ENCODE measurements around the gene PFAS. TPM values are rescaled to one million over a fixed set of nuclear protein-coding genes. Genes with fewer than 3 reads are reported as not detected.

PFAS gene
- total RNA-seq, 1 experiment from 2014 or later: 228 TPM

- H4K5ac ChIP-seq (ENCODE audit: insufficient read length, low read depth, low read length): no peak overlapping the region
- no peak overlapping the region for H3K23ac ChIP-seq (ENCODE audit: insufficient read length, low read depth, low read length)
- no peak overlapping the region for H3K27ac ChIP-seq (ENCODE audit: insufficient read length, low read depth, low read length)
- Mint-ChIP-seq H3K36me3 (ENCODE audit: insufficient read depth in 1 of 3, low read depth in 3 of 3) (peaks cover 2 to 5% (median 5%) of the 10 kb centered on the region in 3 experiments; a peak in 4 of 7 replicates), H3K4me3 (peak overlapping the region; percentile 80 to 85), H3K4me1 (peaks cover 19% of the 10 kb centered on the region in 2 experiments), H3K27ac (peak overlapping the region in 1 of 3 experiments; percentile 67; a peak in 3 of 7 replicates), H3K9me3 (peaks cover 0 to 6% of the 10 kb centered on the region in 2 experiments; a peak in 1 of 5 replicates), H3K27me3 (ENCODE audit: low read depth) (peaks cover 3% of the 10 kb centered on the region)
- H2AFZ ChIP-seq (ENCODE audit: low read length): no peak overlapping the region
- TF ChIP-seq, protein P1, sequence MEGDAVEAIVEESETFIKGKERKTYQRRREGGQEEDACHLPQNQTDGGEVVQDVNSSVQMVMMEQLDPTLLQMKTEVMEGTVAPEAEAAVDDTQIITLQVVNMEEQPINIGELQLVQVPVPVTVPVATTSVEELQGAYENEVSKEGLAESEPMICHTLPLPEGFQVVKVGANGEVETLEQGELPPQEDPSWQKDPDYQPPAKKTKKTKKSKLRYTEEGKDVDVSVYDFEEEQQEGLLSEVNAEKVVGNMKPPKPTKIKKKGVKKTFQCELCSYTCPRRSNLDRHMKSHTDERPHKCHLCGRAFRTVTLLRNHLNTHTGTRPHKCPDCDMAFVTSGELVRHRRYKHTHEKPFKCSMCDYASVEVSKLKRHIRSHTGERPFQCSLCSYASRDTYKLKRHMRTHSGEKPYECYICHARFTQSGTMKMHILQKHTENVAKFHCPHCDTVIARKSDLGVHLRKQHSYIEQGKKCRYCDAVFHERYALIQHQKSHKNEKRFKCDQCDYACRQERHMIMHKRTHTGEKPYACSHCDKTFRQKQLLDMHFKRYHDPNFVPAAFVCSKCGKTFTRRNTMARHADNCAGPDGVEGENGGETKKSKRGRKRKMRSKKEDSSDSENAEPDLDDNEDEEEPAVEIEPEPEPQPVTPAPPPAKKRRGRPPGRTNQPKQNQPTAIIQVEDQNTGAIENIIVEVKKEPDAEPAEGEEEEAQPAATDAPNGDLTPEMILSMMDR (conservative IDR thresholded peaks at IDR 0.05): no peak
- no peak overlapping the region for H4K91ac ChIP-seq (ENCODE audit: insufficient read length, low read depth, low read length)
- H3K4me1 ChIP-seq (ENCODE audit: insufficient read depth, low read length): no peaks in the 10 kb centered on the region
- H3K14ac ChIP-seq (ENCODE audit: insufficient read depth, low read length): no peak overlapping the region
- H3K56ac ChIP-seq (ENCODE audit: insufficient read length, low read depth, low read length): no peak overlapping the region
- no peaks in the 10 kb centered on the region for H4K20me1 ChIP-seq (ENCODE audit: control insufficient read depth, insufficient read depth, insufficient read length)
- H3K27me3 ChIP-seq (ENCODE audit: insufficient read depth, low read length): no peaks in the 10 kb centered on the region
- peak overlapping the region; percentile 69 for H3K4me2 ChIP-seq (ENCODE audit: insufficient read depth, insufficient read length, low read length)
- no peaks in the 10 kb centered on the region for H3K9me3 ChIP-seq (ENCODE audit: control insufficient read depth, low read depth, low read length)
- H3K23me2 ChIP-seq (ENCODE audit: insufficient read length, low read depth, low read length, poor library complexity, severe bottlenecking): peaks cover 4% of the 10 kb centered on the region
- H2BK5ac ChIP-seq (ENCODE audit: insufficient read length, low read length): no peak overlapping the region
- no peak overlapping the region for H2BK12ac ChIP-seq (ENCODE audit: insufficient read length, low read depth, low read length)
- H3K79me1 ChIP-seq (ENCODE audit: insufficient read depth, low read depth, low read length, poor library complexity, severe bottlenecking): no peaks in the 10 kb centered on the region
- no peak overlapping the region for H3T11ph ChIP-seq (ENCODE audit: low read length)
- no CpG with 5 or more reads among the region's 15 CpGs for WGBS (ENCODE audit: extremely low coverage, insufficient read length, low lambda C conversion rate)
- H3K4ac ChIP-seq (ENCODE audit: low read depth, low read length): no peak overlapping the region
- no peak overlapping the region for H4K8ac ChIP-seq (replicated peaks; ENCODE audit: insufficient read length, low read depth, low read length)
- H2BK15ac ChIP-seq (ENCODE audit: low read depth, low read length): no peak overlapping the region
- H3K18ac ChIP-seq (ENCODE audit: insufficient read length, low read depth, low read length): no peak overlapping the region
- H2BK20ac ChIP-seq (ENCODE audit: low read depth, low read length, poor library complexity, severe bottlenecking): no peak overlapping the region
- no peak overlapping the region for H3K9ac ChIP-seq (ENCODE audit: extremely low read depth, insufficient read length, low read length)
- DNase-seq: no peak
- no peaks in the 10 kb centered on the region for H3K79me2 ChIP-seq (ENCODE audit: insufficient read depth, low read length)
- H2AK5ac ChIP-seq (ENCODE audit: insufficient read length, low read length): no peak overlapping the region
- H2BK120ac ChIP-seq (ENCODE audit: low read depth, low read length, poor library complexity, severe bottlenecking): no peak overlapping the region
These were observed 45.8 kb downstream of the PFAS start for GRCh38 chr17:8294814-8295316.

Data from H9 (cell line).